GM20000 (cell line): ENCODE data around the gene TGFBRAP1.

Experiments
- DNase-seq: peaks from one replicate; pipeline ENCODE4 v3.0.0; 2012; ENCODE audit warnings: low spot score
- TF ChIP-seq, protein P1 (sequence below): IDR thresholded peaks from 2 replicates; pipeline ENCODE4 v1.5.1; 2012; ENCODE audit warnings: mild to moderate bottlenecking, control low read depth; ENCODE audit errors: extremely low read depth, missing control alignments

Gene TGFBRAP1

DNA sequence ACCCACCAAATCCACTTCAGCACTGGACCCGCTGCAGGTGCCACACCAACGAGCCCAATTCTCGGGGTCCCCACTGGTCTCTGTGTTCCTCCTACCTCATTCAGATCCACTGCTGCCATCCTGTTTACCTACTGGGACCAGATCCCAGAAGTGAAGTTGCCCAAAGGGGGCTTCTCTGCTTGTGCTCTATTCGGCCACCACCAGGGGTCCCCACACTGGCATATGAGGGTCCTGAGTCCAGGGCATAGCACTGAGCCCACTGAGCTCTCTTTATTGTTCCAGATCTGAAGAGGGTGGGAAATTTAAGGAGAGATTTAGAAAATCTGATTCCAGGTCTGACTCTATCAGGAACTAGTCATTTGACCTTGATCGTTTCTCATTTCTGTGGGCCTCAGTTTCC is 85.6 kb downstream of the TGFBRAP1 start:
- no peak for DNase-seq

DNA sequence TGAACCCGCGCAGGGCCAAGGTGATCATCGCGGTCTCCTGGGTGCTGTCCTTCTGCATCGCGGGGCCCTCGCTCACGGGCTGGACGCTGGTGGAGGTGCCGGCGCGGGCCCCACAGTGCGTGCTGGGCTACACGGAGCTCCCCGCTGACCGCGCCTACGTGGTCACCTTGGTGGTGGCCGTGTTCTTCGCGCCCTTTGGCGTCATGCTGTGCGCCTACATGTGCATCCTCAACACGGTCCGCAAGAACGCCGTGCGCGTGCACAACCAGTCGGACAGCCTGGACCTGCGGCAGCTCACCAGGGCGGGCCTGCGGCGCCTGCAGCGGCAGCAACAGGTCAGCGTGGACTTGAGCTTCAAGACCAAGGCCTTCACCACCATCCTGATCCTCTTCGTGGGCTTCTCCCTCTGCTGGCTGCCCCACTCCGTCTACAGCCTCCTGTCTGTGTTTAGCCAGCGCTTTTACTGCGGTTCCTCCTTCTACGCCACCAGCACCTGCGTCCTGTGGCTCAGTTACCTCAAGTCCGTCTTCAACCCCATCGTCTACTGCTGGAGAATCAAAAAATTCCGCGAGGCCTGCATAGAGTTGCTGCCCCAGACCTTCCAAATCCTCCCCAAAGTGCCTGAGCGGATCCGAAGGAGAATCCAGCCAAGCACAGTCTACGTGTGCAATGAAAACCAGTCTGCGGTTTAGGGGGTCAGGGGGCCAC is 87.1 kb downstream of the TGFBRAP1 start:
- DNase-seq, result no peak
- TF ChIP-seq, protein P1, sequence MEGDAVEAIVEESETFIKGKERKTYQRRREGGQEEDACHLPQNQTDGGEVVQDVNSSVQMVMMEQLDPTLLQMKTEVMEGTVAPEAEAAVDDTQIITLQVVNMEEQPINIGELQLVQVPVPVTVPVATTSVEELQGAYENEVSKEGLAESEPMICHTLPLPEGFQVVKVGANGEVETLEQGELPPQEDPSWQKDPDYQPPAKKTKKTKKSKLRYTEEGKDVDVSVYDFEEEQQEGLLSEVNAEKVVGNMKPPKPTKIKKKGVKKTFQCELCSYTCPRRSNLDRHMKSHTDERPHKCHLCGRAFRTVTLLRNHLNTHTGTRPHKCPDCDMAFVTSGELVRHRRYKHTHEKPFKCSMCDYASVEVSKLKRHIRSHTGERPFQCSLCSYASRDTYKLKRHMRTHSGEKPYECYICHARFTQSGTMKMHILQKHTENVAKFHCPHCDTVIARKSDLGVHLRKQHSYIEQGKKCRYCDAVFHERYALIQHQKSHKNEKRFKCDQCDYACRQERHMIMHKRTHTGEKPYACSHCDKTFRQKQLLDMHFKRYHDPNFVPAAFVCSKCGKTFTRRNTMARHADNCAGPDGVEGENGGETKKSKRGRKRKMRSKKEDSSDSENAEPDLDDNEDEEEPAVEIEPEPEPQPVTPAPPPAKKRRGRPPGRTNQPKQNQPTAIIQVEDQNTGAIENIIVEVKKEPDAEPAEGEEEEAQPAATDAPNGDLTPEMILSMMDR, result no peak

More for the DNA sequence above, 85.6 kb downstream of the TGFBRAP1 start:
- TF ChIP-seq, protein P1, result no peak

DNA sequence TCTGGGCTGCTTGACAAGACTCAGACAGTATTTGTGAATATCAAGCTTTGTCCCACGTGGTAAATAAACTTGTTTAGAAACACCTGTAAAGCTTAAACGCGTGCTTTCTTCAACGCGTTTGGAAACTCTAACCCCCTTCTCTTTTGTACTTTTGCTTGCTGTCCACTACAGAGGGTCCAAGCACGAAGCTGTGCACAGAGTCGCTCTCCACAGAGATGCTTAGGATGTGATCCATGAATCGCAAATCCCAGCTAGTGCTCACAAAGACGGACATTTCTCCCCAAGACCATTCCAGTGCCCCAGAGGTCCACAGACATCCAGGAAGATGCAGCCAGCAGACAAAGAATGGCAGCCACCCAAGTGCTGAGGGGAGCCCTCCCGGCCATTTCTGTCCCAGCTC is 88.1 kb downstream of the TGFBRAP1 start, which contains the start of gene GPR45:
TSS of gene GPR45 (plus strand) at position 301 of the 400 bp plus-strand sequence. CDS start 116 bp downstream, outside the sequence.
- TF ChIP-seq, protein P1, result no peak

DNA sequence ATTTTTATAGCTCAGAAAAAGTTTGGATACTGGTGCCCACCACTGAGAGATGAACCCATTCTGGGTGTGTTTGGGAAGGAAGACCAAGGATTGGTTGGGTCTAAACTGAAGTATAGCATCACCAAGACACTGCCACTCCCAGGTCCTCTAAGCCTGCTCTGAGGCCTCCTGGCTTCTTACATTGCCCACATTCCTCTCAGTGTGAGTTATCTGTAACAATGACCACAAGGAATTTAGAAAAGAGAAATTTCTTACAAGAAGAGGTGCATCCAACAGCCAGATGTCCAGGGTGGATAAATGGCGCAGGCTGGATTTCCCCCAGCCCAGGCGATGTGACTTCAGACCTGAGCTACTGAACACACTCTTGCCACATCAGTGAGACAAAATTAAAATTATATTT is 89.6 kb downstream of the TGFBRAP1 start:
- TF ChIP-seq, protein P1, result no peak

More for the DNA sequence above, 88.1 kb downstream of the TGFBRAP1 start, which contains the start of gene GPR45:
- DNase-seq, result no peak

DNA sequence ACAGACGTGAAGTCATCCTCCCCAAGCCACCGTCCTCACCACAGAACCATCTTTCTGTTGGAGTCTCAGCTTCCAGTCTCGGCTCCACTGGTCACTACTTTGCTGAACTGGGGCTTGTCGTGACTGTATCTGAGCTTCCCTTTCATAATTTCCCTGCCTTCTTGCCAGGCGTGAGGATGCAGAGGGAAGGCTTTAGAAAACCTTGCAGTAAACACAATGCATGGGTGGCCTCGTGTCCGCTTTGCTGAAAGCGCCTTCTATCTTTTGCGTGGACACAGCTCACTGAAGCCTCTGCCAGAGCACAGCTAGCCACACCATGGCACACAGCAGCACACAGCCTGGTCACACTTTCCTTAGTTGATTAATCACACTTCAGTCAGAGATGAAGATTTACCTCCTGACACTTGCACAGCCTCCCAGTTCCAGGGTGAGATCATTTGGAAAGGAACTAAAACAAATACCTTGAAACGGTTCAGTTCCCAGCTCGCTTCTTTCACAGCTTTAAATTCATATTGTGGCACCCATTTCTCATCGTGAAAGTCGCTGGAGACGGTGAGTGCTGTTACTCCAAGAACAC is 90.8 kb downstream of the TGFBRAP1 start:
- no peak for DNase-seq
- TF ChIP-seq, protein P1, result no peak

More for the DNA sequence above, 89.6 kb downstream of the TGFBRAP1 start:
- DNase-seq, result no peak

DNA sequence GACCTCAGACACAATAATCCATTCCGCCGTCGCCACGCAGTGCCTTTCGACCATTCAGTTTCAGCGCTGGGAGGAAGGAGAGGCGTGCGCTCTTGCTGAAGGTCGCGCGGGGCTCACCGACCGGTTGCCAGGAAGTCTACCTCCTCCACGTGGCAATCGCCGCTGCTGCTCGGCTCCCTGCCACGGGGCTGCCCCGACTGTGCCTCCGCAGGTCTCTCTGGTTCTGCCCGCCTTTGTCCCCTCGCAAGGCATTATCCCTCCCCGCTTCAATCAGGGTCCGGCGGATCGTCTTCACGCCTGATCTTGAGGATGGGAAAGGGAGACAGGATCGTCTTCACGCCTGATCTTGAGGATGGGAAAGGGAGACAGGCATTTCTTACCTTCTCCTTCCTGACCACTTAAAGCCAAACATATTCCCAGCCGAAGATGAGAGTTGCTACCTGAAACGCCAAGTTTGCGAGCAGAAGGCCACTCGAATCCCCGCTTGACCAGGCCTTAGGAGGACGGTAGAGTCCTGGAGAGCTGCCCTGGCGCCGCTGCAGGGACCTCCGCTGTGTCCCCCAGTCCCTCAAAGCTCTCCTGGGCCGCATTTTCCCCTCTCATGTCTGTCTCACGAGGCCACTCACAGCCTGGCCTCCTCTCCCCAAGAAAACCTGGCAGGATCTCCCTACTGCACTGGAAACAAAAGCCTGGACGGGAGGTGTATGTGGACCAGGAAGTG is 92.3 kb downstream of the TGFBRAP1 start:
- no peak for DNase-seq
- TF ChIP-seq, protein P1, result no peak

DNA sequence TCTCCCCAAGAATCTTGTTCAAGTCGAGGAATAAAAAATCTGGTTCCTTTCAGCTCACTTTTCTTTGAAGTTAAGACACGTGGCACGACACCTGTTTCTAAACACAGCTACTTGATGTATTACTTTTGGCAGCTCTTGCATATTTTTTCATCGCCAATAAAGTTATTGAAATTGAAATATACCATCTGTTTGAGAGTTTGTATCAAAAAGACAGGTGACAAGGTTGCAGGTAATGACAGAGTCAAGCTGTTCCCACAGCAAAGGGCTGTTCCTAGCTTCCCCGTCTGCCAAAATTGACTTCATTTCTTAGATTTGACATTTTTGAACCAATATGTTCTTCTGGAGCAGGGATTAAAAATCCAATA is 93.5 kb downstream of the TGFBRAP1 start:
- TF ChIP-seq, protein P1, result no peak
- no peak for DNase-seq
